Measurements from ENCODE around the gene FHOD1. TPM values are rescaled to one million over a fixed set of nuclear protein-coding genes. Genes with fewer than 3 reads are reported as not detected.

The FHOD1 gene
- total RNA-seq, 1 donor from 2014 or later, result 18.8 TPM

GRCh38 chr16:67191995-67192681 is 55.1 kb downstream of the FHOD1 start, which contains the start of gene E2F4:
Gene E2F4, plus strand, starts transcription at chr16:67192155. Its CDS starts 73 bp downstream, at chr16:67192228.
- Mint-ChIP-seq H3K27me3 (ENCODE audit: unreplicated experiment) (peaks cover 8% of the 10 kb centered on the region), H3K4me1 (ENCODE audit: low read depth, unreplicated experiment) (peaks cover 13% of the 10 kb centered on the region)

GRCh38 chr16:67191411-67191994 is 55.8 kb downstream of the FHOD1 start:
- TF ChIP-seq CTCF (IDR thresholded peaks at IDR 0.05; ENCODE audit: partially characterized antibody, unreplicated experiment), result no peak
- peaks cover 11% of the 10 kb centered on the region for H3K4me1 Mint-ChIP-seq (ENCODE audit: low read depth, unreplicated experiment)

More at GRCh38 chr16:67191995-67192681, 55.1 kb downstream of the FHOD1 start, which contains the start of gene E2F4:
- H3K27ac Mint-ChIP-seq (ENCODE audit: unreplicated experiment), result peak within 1 kb of the TSS; percentile 84
- peak; percentile 91 for DNase-seq
- no peaks in the 10 kb centered on the region for H3K36me3 Mint-ChIP-seq (ENCODE audit: unreplicated experiment)
- peaks cover 17% of the 10 kb centered on the region for H3K9me3 Mint-ChIP-seq (ENCODE audit: unreplicated experiment)
- peak within 1 kb of the TSS; percentile 94 for H3K4me3 Mint-ChIP-seq (ENCODE audit: unreplicated experiment)
- no peak for TF ChIP-seq CTCF (IDR thresholded peaks at IDR 0.05; ENCODE audit: partially characterized antibody, unreplicated experiment)

GRCh38 chr16:67190448-67191399 is 56.6 kb downstream of the FHOD1 start:
- peaks cover 12% of the 10 kb centered on the region for H3K4me1 Mint-ChIP-seq (ENCODE audit: low read depth, unreplicated experiment)
- TF ChIP-seq CTCF (IDR thresholded peaks at IDR 0.05; ENCODE audit: partially characterized antibody, unreplicated experiment), result no peak
- H3K27me3 Mint-ChIP-seq (ENCODE audit: unreplicated experiment), result peaks cover 8% of the 10 kb centered on the region
- peaks cover 10% of the 10 kb centered on the region for H3K9me3 Mint-ChIP-seq (ENCODE audit: unreplicated experiment)
- peak overlapping the region; percentile 84 for H3K4me3 Mint-ChIP-seq (ENCODE audit: unreplicated experiment)
- H3K27ac Mint-ChIP-seq (ENCODE audit: unreplicated experiment), result no peak overlapping the region
- H3K36me3 Mint-ChIP-seq (ENCODE audit: unreplicated experiment), result no peaks in the 10 kb centered on the region
- no peak for DNase-seq

More at GRCh38 chr16:67191411-67191994, 55.8 kb downstream of the FHOD1 start:
- Mint-ChIP-seq H3K36me3 (ENCODE audit: unreplicated experiment) (no peaks in the 10 kb centered on the region), H3K9me3 (ENCODE audit: unreplicated experiment) (peaks cover 12% of the 10 kb centered on the region), H3K27me3 (ENCODE audit: unreplicated experiment) (peaks cover 8% of the 10 kb centered on the region), H3K27ac (ENCODE audit: unreplicated experiment) (peak overlapping the region; percentile 17), H3K4me3 (ENCODE audit: unreplicated experiment) (peak overlapping the region; percentile 84)
- DNase-seq, result no peak

GRCh38 chr16:67190041-67190440 is 57.2 kb downstream of the FHOD1 start, which contains the start of gene EXOC3L1:
Gene EXOC3L1, minus strand, starts transcription at chr16:67190136. Its CDS starts 460 bp downstream, at chr16:67189676.
- Mint-ChIP-seq H3K4me3 (ENCODE audit: unreplicated experiment) (peak within 1 kb of the TSS; percentile 34), H3K36me3 (ENCODE audit: unreplicated experiment) (no peaks in the 10 kb centered on the region), H3K4me1 (ENCODE audit: low read depth, unreplicated experiment) (peaks cover 17% of the 10 kb centered on the region), H3K27ac (ENCODE audit: unreplicated experiment) (no peak within 1 kb of the TSS), H3K9me3 (ENCODE audit: unreplicated experiment) (peaks cover 11% of the 10 kb centered on the region), H3K27me3 (ENCODE audit: unreplicated experiment) (peaks cover 10% of the 10 kb centered on the region)
- no peak for TF ChIP-seq CTCF (IDR thresholded peaks at IDR 0.05; ENCODE audit: partially characterized antibody, unreplicated experiment)
- DNase-seq, result no peak

Measured in glutamatergic neuron (in vitro differentiated cells).